Neural cell (in vitro differentiated cells): ENCODE results near the gene PRELID2. TPM values are rescaled to one million over a fixed set of nuclear protein-coding genes. Genes with fewer than 3 reads are reported as not detected.
"Not testable (repeated sequence)": the region's sequence is repeated elsewhere in the genome, so short reads cannot be mapped to it uniquely, and the experiment has no call there.

Experiments
- H2AFZ ChIP-seq: fragments of 200-600, 300-800 bp; sonication (generic), shearing (Covaris generic); 2 replicates; pipeline ENCODE4 v1.6.0; 2014; ENCODE audit warnings: low read depth, mild to moderate bottlenecking, antibody characterized with exemption, low read length, moderate library complexity
- H3F3A ChIP-seq: fragments of 200-600 bp; shearing (Covaris generic); 2 replicates; pipeline ENCODE4 v1.6.1; 2016; ENCODE audit warnings: mild to moderate bottlenecking, moderate library complexity, mixed read lengths, antibody characterized with exemption, low read length; ENCODE audit not compliant: insufficient read depth, poor library complexity, severe bottlenecking
- H3K27ac ChIP-seq: fragments of 200-600, 300-800 bp; sonication (generic), shearing (Covaris generic); 2 replicates; pipeline ENCODE4 v1.5.1; 2014; ENCODE audit warnings: mild to moderate bottlenecking, low read length, moderate library complexity
- H3K27me3 ChIP-seq: fragments of 300-800, 200-600 bp; sonication (generic), shearing (Covaris generic); 2 replicates; pipeline ENCODE4 v1.6.0; 2014; ENCODE audit warnings: mild to moderate bottlenecking, low read depth, low read length, moderate library complexity; ENCODE audit not compliant: insufficient read depth
- H3K36me3 ChIP-seq: fragments of 300-800, 200-600 bp; sonication (generic), shearing (Covaris generic); 2 replicates; pipeline ENCODE4 v1.5.1; 2014; ENCODE audit warnings: mild to moderate bottlenecking, antibody characterized with exemption, low read length, moderate library complexity; ENCODE audit not compliant: insufficient read depth
- H3K4me2 ChIP-seq: fragments of 300-800, 200-600 bp; sonication (generic), shearing (Covaris generic); 2 replicates; pipeline ENCODE4 v1.6.0; 2014; ENCODE audit warnings: mild to moderate bottlenecking, low read length
- H3K4me3 ChIP-seq: fragments of 300-800, 200-600 bp; sonication (generic), shearing (Covaris generic); 2 replicates; pipeline ENCODE4 v1.5.1; 2014; ENCODE audit warnings: mild to moderate bottlenecking, low read length, moderate library complexity
- H3K79me2 ChIP-seq: fragments of 200-600 bp; shearing (Covaris generic); replicated peaks from 2 replicates; pipeline ENCODE4 v1.6.0; 2014; ENCODE audit warnings: mild to moderate bottlenecking, low read length, moderate library complexity; ENCODE audit not compliant: insufficient read depth
- H3K9ac ChIP-seq: fragments of 300-800, 200-600 bp; sonication (generic), shearing (Covaris generic); 2 replicates; pipeline ENCODE4 v1.6.1; 2016; ENCODE audit warnings: mild to moderate bottlenecking, low read length, mixed read lengths
- H3K9me2 ChIP-seq: fragments of 200-600 bp; shearing (Covaris generic); 2 replicates; pipeline ENCODE4 v1.6.1; 2016; ENCODE audit warnings: mild to moderate bottlenecking, low read length, mixed read lengths; ENCODE audit not compliant: insufficient read depth
- H3K9me3 ChIP-seq: fragments of 200-600, 300-800 bp; sonication (generic), shearing (Covaris generic); 2 replicates; pipeline ENCODE4 v1.6.1; 2016; ENCODE audit warnings: mild to moderate bottlenecking, mixed run types, low read length, moderate library complexity, mixed read lengths
- H4K20me1 ChIP-seq: fragments of 200-600 bp; shearing (Covaris generic); 2 replicates; pipeline ENCODE4 v1.6.1; 2016; ENCODE audit warnings: mild to moderate bottlenecking, mixed run types; ENCODE audit not compliant: insufficient read depth
- CTCF ChIP-seq: fragments of 450-650 bp; IDR thresholded peaks from 2 replicates; pipeline ENCODE4 v1.5.1; 2014; ENCODE audit warnings: antibody characterized with exemption, mild to moderate bottlenecking, moderate library complexity; ENCODE audit not compliant: poor library complexity, severe bottlenecking
- EP300 ChIP-seq: fragments of 450-650 bp; conservative IDR thresholded peaks from 2 replicates; pipeline ENCODE4 v1.6.1; 2014; ENCODE audit warnings: antibody characterized with exemption, mild to moderate bottlenecking, moderate library complexity; ENCODE audit not compliant: poor library complexity, severe bottlenecking
- EZH2 ChIP-seq: fragments of 200-600, 300-800 bp; shearing (Covaris generic), sonication (generic); IDR thresholded peaks from 2 replicates; pipeline ENCODE4 v1.6.1; 2014; ENCODE audit warnings: antibody characterized with exemption, low read length, borderline replicate concordance, mild to moderate bottlenecking; ENCODE audit not compliant: insufficient read depth, poor library complexity, severe bottlenecking
- MXI1 ChIP-seq: fragments of 450-650 bp; conservative IDR thresholded peaks from 2 replicates; pipeline ENCODE4 v1.6.1; 2014; ENCODE audit warnings: antibody characterized with exemption, mild to moderate bottlenecking; ENCODE audit not compliant: poor library complexity, severe bottlenecking
- POLR2AphosphoS5 ChIP-seq: IDR thresholded peaks from 2 replicates; pipeline ENCODE4 v1.6.1; 2012
- RAD21 ChIP-seq: fragments of 450-650 bp; conservative IDR thresholded peaks from 2 replicates; pipeline ENCODE4 v1.6.1; 2014; ENCODE audit warnings: antibody characterized with exemption, mild to moderate bottlenecking, moderate library complexity
- REST ChIP-seq: IDR thresholded peaks from 2 replicates; pipeline ENCODE4 v1.6.1; 2012; ENCODE audit warnings: borderline replicate concordance
- SMC3 ChIP-seq: fragments of 450-650 bp; conservative IDR thresholded peaks from 2 replicates; pipeline ENCODE4 v1.6.1; 2014; ENCODE audit warnings: antibody characterized with exemption, mild to moderate bottlenecking, moderate library complexity; ENCODE audit not compliant: poor library complexity
- TAF1 ChIP-seq: IDR thresholded peaks from 2 replicates; pipeline ENCODE4 v1.6.1; 2012; ENCODE audit warnings: low read depth
- polyA plus RNA-seq: library from polyadenylated mRNA; depleted of rRNA; stranded (reverse); fragments of >200 nt; gene quantifications from 2 replicates; pipeline ENCODE4 v1.2.3, GENCODE V29; 2014

The PRELID2 gene
- polyA plus RNA-seq, 1 donor from 2014 or later: not detected

GRCh38 chr5:145840458-145841132 is 5.5 kb upstream of the PRELID2 start:
- no peaks in the 10 kb centered on the region for H4K20me1 ChIP-seq
- no peak overlapping the region for H3K27ac ChIP-seq
- H3K27me3 ChIP-seq: peaks cover 3% of the 10 kb centered on the region
- H3K9me2 ChIP-seq: no peaks in the 10 kb centered on the region
- H3F3A ChIP-seq: no peaks in the 10 kb centered on the region
- H3K4me2 ChIP-seq: no peak overlapping the region
- no peak overlapping the region for H3K9ac ChIP-seq
- H3K79me2 ChIP-seq: no peaks in the 10 kb centered on the region
- H3K4me3 ChIP-seq: no peak overlapping the region
- H2AFZ ChIP-seq: no peak overlapping the region
- H3K36me3 ChIP-seq: no peaks in the 10 kb centered on the region
- no peaks in the 10 kb centered on the region for H3K9me3 ChIP-seq
- TF ChIP-seq MXI1: no peak
- no peak for TF ChIP-seq POLR2AphosphoS5
- TF ChIP-seq TAF1: no peak
- no peak for TF ChIP-seq EZH2
- no peak for TF ChIP-seq REST
- no peak for TF ChIP-seq SMC3
- TF ChIP-seq CTCF: no peak
- TF ChIP-seq EP300: no peak
- no peak for TF ChIP-seq RAD21

- TF ChIP-seq CTCF (no peak), MXI1 (no peak), POLR2AphosphoS5 (no peak), RAD21 (no peak), EZH2 (no peak)
Observed at GRCh38 chr5:145838276-145838675, 3.1 kb upstream of the PRELID2 start.

GRCh38 chr5:145836241-145836640 is 1.1 kb upstream of the PRELID2 start:
- H3K9me2 ChIP-seq, H4K20me1 ChIP-seq, H3K9me3 ChIP-seq, H3K9ac ChIP-seq, H3K36me3 ChIP-seq, H2AFZ ChIP-seq, H3F3A ChIP-seq, H3K4me3 ChIP-seq, H3K79me2 ChIP-seq, H3K27ac ChIP-seq, H3K4me2 ChIP-seq: not testable (repeated sequence)
- H3K27me3 ChIP-seq: peaks cover 14% of the 10 kb centered on the region

More at GRCh38 chr5:145838276-145838675, 3.1 kb upstream of the PRELID2 start:
- no peak overlapping the region for H3K27ac ChIP-seq
- no peaks in the 10 kb centered on the region for H3F3A ChIP-seq
- peaks cover 14% of the 10 kb centered on the region for H3K27me3 ChIP-seq
- H3K79me2 ChIP-seq: no peaks in the 10 kb centered on the region
- no peaks in the 10 kb centered on the region for H4K20me1 ChIP-seq
- no peak overlapping the region for H3K4me2 ChIP-seq
- H3K9ac ChIP-seq: no peak overlapping the region
- no peak overlapping the region for H2AFZ ChIP-seq
- H3K9me2 ChIP-seq: no peaks in the 10 kb centered on the region
- no peak overlapping the region for H3K4me3 ChIP-seq
- no peaks in the 10 kb centered on the region for H3K9me3 ChIP-seq
- no peaks in the 10 kb centered on the region for H3K36me3 ChIP-seq
